ENCODE results near the gene HPS5.

GRCh38 chr11:18264035-18264434 lies 57.9 kb downstream of the HPS5 start:
- no peak for TF ChIP-seq CTCF (IDR thresholded peaks at IDR 0.05; ENCODE audit: low read depth, low read length)
- no peak for TF ChIP-seq POLR2A (IDR thresholded peaks at IDR 0.05; ENCODE audit: extremely low read depth, insufficient read length)
- no peak for TF ChIP-seq MYC (IDR thresholded peaks at IDR 0.05; ENCODE audit: low read depth, low read length)
- TF ChIP-seq, protein P1, sequence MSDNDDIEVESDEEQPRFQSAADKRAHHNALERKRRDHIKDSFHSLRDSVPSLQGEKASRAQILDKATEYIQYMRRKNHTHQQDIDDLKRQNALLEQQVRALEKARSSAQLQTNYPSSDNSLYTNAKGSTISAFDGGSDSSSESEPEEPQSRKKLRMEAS (IDR thresholded peaks at IDR 0.05; ENCODE audit: low read depth, low read length) = no peak
